ENCODE measurements around the gene FZR1.

GRCh38 chr19:3580156-3580934 lies 74.2 kb downstream of the FZR1 start:
- no peak for TF ChIP-seq CTCF (IDR thresholded peaks at IDR 0.05)
- TF ChIP-seq POLR2A (IDR thresholded peaks at IDR 0.05), result no peak
